AG09319 (cell line): ENCODE measurements around the gene AK3.
"Not testable (repeated sequence)": the region's sequence is repeated elsewhere in the genome, so short reads cannot be mapped to it uniquely, and the experiment has no call there.

Source experiments
- DNase-seq: peaks from one replicate; pipeline ENCODE4 v3.0.0-alpha.2; 2010; ENCODE audit warnings: low read depth; ENCODE audit errors: extremely low read depth
- TF ChIP-seq, protein P1 (sequence below): IDR thresholded peaks from 2 replicates; pipeline ENCODE4 v1.5.1; 2011; ENCODE audit warnings: low read depth, mild to moderate bottlenecking, inconsistent platforms, low read length, moderate library complexity

The AK3 gene

DNA sequence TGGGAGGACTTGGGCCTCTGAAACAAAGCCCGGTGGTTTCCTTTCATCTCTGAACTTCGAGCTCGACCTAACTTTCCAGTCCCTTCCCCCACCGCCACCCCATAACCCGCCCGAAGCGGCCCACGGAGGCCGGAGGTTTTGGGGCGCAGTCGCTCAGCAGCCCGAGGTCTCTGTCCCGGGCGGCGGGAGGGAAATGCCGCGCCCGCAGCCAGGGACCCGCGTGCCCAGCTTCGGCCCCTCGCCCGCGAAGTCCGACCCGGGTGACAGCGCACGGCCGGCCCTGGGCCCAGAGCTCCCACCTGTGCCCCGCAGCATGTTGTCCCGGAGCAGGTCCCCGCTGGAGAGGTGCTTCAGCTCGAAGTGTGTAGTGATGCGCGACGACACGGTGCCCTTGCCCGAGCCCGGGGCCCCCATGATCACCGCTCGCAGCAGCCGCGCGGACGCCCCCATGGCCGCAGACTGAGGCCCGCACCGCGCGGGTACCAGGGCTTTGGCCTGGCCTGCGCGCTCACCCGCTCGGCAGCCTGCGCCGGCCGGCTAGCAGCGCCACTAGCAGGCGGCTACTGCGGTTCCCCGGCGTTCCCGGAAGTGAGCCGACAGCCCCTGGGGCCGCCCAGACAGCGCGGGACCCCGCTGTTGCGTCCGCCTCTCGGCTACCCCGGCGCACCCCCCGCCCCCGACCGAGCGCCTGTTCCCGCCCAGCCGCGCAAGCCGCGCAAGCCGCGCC lies at the start of gene AK3:
Gene AK3, minus strand, starts transcription at position 565 of the 727 bp plus-strand sequence. Its CDS starts 115 bp downstream, at position 450.
- TF ChIP-seq, protein P1, sequence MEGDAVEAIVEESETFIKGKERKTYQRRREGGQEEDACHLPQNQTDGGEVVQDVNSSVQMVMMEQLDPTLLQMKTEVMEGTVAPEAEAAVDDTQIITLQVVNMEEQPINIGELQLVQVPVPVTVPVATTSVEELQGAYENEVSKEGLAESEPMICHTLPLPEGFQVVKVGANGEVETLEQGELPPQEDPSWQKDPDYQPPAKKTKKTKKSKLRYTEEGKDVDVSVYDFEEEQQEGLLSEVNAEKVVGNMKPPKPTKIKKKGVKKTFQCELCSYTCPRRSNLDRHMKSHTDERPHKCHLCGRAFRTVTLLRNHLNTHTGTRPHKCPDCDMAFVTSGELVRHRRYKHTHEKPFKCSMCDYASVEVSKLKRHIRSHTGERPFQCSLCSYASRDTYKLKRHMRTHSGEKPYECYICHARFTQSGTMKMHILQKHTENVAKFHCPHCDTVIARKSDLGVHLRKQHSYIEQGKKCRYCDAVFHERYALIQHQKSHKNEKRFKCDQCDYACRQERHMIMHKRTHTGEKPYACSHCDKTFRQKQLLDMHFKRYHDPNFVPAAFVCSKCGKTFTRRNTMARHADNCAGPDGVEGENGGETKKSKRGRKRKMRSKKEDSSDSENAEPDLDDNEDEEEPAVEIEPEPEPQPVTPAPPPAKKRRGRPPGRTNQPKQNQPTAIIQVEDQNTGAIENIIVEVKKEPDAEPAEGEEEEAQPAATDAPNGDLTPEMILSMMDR = peak; percentile 26
- DNase-seq = peak; percentile 68

DNA sequence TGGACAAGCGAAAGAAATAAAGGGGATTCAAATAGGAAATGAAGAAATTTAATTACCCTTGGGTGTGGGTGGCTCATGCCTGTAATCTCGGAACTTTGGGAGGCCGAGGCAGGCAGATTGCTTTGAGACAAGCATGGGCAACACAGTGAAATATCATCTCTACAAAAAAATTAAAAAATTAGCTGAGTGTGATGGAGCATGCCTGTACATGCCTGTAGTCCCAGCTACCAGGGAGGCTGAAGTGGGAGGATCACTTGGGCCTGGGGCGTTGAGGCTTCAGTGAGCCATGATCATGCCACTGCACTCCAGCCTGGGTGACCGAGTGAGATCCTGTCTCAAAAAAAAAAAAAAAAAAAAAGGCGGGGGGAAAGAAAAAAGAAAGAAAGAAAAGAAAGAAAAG lies 47.7 kb upstream of the AK3 start:
- TF ChIP-seq, protein P1 = no peak
- DNase-seq = no peak

DNA sequence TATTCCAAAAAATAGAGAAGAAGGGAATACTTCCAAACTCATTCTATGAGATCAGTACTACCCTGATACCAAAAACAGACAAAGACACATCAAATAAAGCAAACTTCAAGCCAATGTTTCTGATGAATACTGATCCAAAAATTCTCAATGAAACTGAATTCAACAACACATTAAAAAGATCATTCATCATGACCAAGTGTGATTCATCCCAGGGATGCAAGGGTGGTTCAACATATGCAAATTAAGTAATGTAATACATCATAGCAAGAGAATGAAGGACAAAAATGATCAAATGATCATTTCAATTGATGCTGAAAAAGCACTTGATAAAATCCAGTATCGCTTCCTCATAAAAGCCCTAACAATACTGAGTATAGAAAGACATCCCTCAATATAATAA lies 46.9 kb upstream of the AK3 start:
- TF ChIP-seq, protein P1 = no peak
- DNase-seq = no peak

DNA sequence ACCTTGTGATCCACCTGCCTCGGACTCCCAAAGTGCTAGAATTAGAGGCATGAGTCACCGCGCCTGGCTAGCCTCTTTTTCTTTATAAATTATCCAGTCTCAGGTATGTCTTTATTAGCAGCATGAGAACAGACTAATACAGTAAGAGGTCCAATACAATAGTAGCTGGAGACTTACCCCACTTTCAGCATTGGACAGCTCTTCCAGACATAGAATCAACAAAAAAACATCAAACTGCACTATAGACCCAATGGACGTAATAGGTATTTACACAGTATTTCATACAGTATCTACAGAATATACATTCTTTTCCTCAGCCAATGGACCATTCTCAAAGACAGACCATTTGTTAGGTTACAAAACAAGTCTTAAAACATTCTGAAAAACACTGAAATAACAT lies 45.6 kb upstream of the AK3 start:
- TF ChIP-seq, protein P1 = no peak
- no peak for DNase-seq

DNA sequence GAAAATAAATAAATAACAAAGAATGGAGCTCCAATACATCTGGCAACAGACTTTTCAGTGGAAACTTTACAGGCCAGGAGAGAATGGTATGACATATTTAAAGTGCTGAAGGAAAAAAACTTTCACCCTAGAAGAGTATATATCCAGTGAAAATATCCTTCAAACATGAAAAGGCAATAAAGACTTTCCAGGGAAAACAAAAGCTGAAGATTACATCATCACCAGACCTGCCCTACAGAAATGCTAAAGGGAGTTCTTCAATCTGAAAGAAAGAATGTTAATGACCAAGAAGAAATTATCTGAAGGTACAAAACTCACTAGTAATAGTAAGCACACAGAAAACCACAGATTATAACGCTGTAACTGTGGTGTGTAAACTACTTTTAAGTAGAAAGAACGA lies 43.4 kb upstream of the AK3 start:
- no peak for DNase-seq
- TF ChIP-seq, protein P1 = no peak

DNA sequence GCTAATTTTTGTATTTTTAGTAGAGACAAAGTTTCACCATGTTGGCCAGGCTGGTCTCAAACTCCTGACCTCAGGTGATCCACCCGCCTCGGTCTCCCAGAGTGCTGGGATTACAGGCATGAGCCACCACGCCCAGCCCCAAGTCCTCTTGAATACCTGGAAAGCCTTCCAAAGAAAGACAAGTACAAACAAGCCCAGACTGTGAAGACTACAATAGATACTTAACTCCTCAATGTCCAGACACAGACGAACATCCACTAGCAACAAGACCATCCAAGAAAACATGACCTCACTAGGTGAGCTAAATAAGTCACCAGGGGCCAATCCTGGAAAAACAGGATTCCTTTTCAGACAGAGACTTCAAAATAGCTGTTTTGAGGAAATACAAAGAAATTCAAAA lies 42.2 kb upstream of the AK3 start:
- not testable (repeated sequence) for DNase-seq

DNA sequence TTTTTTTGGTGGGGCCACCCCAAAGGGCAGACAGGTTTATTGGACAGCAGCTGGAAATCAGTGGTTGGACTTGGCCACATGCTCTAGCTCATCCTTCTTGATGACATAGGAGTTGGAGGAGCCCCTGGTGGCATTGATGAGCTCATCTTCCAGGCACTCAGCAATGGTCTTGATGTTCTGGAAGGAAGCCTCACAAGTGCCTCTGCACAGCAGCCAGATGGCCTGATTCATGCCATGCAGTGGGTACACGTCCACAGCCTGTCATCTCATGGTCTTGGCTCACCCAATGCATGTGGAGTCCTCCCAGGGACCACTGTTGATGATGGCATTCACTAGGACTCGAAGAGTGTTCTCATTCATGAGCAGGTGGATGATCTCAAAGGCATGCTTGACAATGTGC lies 40.4 kb upstream of the AK3 start:
- TF ChIP-seq, protein P1 = no peak
- DNase-seq = no peak

DNA sequence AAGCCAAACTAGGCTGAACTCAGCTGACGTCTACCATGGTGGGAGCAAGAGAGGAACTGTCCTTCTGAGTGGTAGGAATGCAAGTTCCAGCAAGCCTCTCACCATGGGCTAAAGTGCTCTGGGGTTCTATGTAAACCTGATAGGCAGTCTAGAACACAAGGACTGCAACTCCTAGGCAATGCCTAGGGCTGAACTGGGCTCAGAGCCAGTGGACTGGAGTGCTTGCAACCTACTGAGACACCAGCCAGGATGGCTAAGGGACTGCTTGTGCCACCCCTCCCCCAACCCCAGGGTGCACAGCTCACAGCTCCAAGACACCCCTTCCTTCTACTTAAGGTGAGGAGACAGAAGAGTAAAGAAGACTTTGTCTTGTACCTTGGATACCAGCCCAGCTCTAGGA lies 39.6 kb upstream of the AK3 start:
- TF ChIP-seq, protein P1 = no peak
- DNase-seq = no peak

DNA sequence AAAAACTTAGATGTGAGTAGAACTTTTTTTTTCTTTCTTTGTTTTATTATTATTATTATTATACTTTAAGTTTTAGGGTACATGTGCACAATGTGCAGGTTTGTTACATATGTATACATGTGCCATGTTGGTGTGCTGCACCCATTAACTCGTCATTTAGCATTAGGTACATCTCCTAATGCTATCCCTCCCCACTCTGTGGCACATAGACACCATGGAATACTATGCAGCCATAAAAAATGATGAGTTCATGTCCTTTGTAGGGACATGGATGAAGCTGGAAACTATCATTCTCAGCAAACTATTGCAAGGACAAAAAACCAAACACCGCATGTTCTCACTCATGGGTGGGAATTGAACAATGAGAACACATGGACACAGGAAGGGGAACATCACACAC lies 34.0 kb upstream of the AK3 start:
- not testable (repeated sequence) for DNase-seq
